H1 (cell line): ENCODE measurements around the gene IL17RE. TPM values are rescaled to one million over a fixed set of nuclear protein-coding genes. Genes with fewer than 3 reads are reported as not detected.

ENCODE experiments used
- CTCF ChIA-PET: fragments of 300-600 bp; sonication (Branson Sonifier 250); formaldehyde crosslinking; loops from one replicate; lab custom pipeline; 2021; ENCODE audit not compliant: partially characterized antibody; lab: Charles Lee
- POLR2A ChIA-PET: fragments of 300-600 bp; sonication (Branson Sonifier 250); formaldehyde crosslinking; loops from one replicate; lab custom pipeline; 2021; ENCODE audit warnings: inconsistent platforms; ENCODE audit not compliant: partially characterized antibody; lab: Charles Lee
- DNase-seq, 2 experiments: peaks; one replicate each; pipeline versions ENCODE4 v3.0.0 to v3.0.0-alpha.2; 2010 to 2022; ENCODE audit warnings: low spot score in 2 of 2, low read depth in 1 of 2, mixed read lengths in 1 of 2
- FAIRE-seq: peaks from 2 replicates; lab custom pipeline; 2011; peaks lifted over from hg19 to GRCh38; lab: Jason Lieb, UNC
- H2AFZ ChIP-seq: 2 replicates; pipeline ENCODE4 v1.8.1; 2012; ENCODE audit warnings: low read length, inconsistent platforms
- H2AK5ac ChIP-seq: 2 replicates; pipeline ENCODE4 v1.6.1; 2013; ENCODE audit warnings: low read depth, low read length
- H2BK120ac ChIP-seq: replicated peaks from 2 replicates; pipeline ENCODE3; 2013; ENCODE audit warnings: low read depth, low read length, inconsistent platforms
- H2BK12ac ChIP-seq: 2 replicates; pipeline ENCODE4 v1.6.1; 2013; ENCODE audit warnings: low read depth, low read length
- H2BK15ac ChIP-seq: 2 replicates; pipeline ENCODE4 v1.6.1; 2013; ENCODE audit warnings: low read length
- H2BK20ac ChIP-seq: 2 replicates; pipeline ENCODE4 v1.6.1; 2013; ENCODE audit warnings: low read length
- H2BK5ac ChIP-seq: 2 replicates; pipeline ENCODE4 v1.6.1; 2013; ENCODE audit warnings: low read depth, low read length
- H3K14ac ChIP-seq: 2 replicates; pipeline ENCODE4 v1.6.1; 2013; ENCODE audit warnings: inconsistent platforms; ENCODE audit not compliant: insufficient read length
- H3K18ac ChIP-seq: 2 replicates; pipeline ENCODE4 v1.6.1; 2013; ENCODE audit warnings: low read length; ENCODE audit errors: extremely low read depth
- H3K23ac ChIP-seq: 2 replicates; pipeline ENCODE4 v1.6.1; 2013; ENCODE audit warnings: inconsistent platforms; ENCODE audit not compliant: insufficient read length
- H3K23me2 ChIP-seq: 2 replicates; pipeline ENCODE4 v1.6.1; 2013; ENCODE audit warnings: low read depth, low read length
- H3K27ac ChIP-seq: 2 replicates; pipeline ENCODE4 v1.6.1; 2011; ENCODE audit warnings: low read depth, low read length, inconsistent platforms
- H3K27me3 ChIP-seq, 4 experiments: replicated peaks in 1 of 4; 1 replicate in 1 of 4; 2 replicates in 3 of 4; pipeline versions ENCODE4 v1.6.1 to v1.8.1; 2011 to 2013; ENCODE audit warnings: low read length in 3 of 4, mild to moderate bottlenecking in 3 of 4, inconsistent platforms in 2 of 4, mixed read lengths in 2 of 4, moderate library complexity in 1 of 4; ENCODE audit not compliant: control insufficient read depth in 3 of 4, insufficient read depth in 3 of 4; ENCODE audit errors: extremely low read depth in 1 of 4
- H3K36me3 ChIP-seq, 4 experiments: 2 replicates each; pipeline versions ENCODE4 v1.6.1 to v1.8.1; 2011 to 2013; ENCODE audit warnings: mild to moderate bottlenecking in 4 of 4, low read length in 3 of 4, moderate library complexity in 2 of 4, control low read depth in 1 of 4, inconsistent platforms in 1 of 4; ENCODE audit not compliant: insufficient read depth in 4 of 4, control insufficient read depth in 2 of 4
- H3K4ac ChIP-seq: replicated peaks from 2 replicates; pipeline ENCODE3; 2013; ENCODE audit warnings: low read length, low read depth, mixed read lengths, inconsistent platforms; ENCODE audit not compliant: insufficient read length
- H3K4me1 ChIP-seq, 4 experiments: replicated peaks in 1 of 4; 1 replicate in 1 of 4; 2 replicates in 3 of 4; pipeline versions ENCODE4 v1.6.1 to v1.8.1; 2011 to 2013; ENCODE audit warnings: low read length in 3 of 4, inconsistent platforms in 2 of 4, mixed read lengths in 1 of 4; ENCODE audit not compliant: insufficient read depth in 4 of 4, control insufficient read depth in 3 of 4
- H3K4me2 ChIP-seq, 2 experiments: 2 replicates each; pipeline versions ENCODE4 v1.6.1 to v1.8.1; 2011 to 2013; ENCODE audit warnings: low read depth in 2 of 2, low read length in 2 of 2, control low read depth in 1 of 2, inconsistent platforms in 1 of 2, mild to moderate bottlenecking in 1 of 2; ENCODE audit not compliant: insufficient read depth in 1 of 2
- H3K4me3 ChIP-seq, 4 experiments: fragments of 200-600, 300-600 bp in 1 of 4; sonication (generic), shearing (Covaris generic), sonication (Bioruptor Twin) in 1 of 4; 2 replicates each; pipeline versions ENCODE4 v1.5.1 to v1.8.1; 2011 to 2016; ENCODE audit warnings: low read length in 4 of 4, low read depth in 3 of 4, control low read depth in 2 of 4, inconsistent platforms in 2 of 4, mild to moderate bottlenecking in 2 of 4, mixed read lengths in 1 of 4, moderate library complexity in 1 of 4; ENCODE audit not compliant: insufficient read depth in 2 of 4; ENCODE audit errors: extremely low read depth in 1 of 4
- H3K56ac ChIP-seq: replicated peaks from 2 replicates; pipeline ENCODE3; 2013; ENCODE audit warnings: low read depth, mild to moderate bottlenecking, mixed read lengths, low read length, inconsistent platforms; ENCODE audit not compliant: insufficient read length
- H3K79me1 ChIP-seq: 2 replicates; pipeline ENCODE4 v1.6.1; 2013; ENCODE audit warnings: low read depth, low read length, control low read depth
- H3K79me2 ChIP-seq, 2 experiments: 2 replicates each; pipeline versions ENCODE4 v1.6.1 to v1.8.1; 2012 to 2013; ENCODE audit warnings: low read length in 2 of 2, mild to moderate bottlenecking in 2 of 2, inconsistent platforms in 1 of 2; ENCODE audit not compliant: insufficient read depth in 2 of 2, control insufficient read depth in 1 of 2
- H3K9ac ChIP-seq, 4 experiments: replicated peaks in 1 of 4; 1 replicate in 1 of 4; 2 replicates in 3 of 4; pipeline versions ENCODE4 v1.6.1 to v1.8.1; 2011 to 2013; ENCODE audit warnings: low read depth in 3 of 4, low read length in 3 of 4, control low read depth in 2 of 4, mild to moderate bottlenecking in 2 of 4, moderate library complexity in 2 of 4, inconsistent platforms in 1 of 4; ENCODE audit errors: extremely low read depth in 1 of 4
- H3K9me3 ChIP-seq, 2 experiments: 2 replicates each; pipeline versions ENCODE4 v1.6.1 to v1.8.1; 2012 to 2013; ENCODE audit warnings: mild to moderate bottlenecking in 2 of 2, moderate library complexity in 2 of 2, control low read depth in 1 of 2, inconsistent platforms in 1 of 2, low read depth in 1 of 2, low read length in 1 of 2, mixed read lengths in 1 of 2; ENCODE audit not compliant: insufficient read depth in 2 of 2
- H4K20me1 ChIP-seq, 2 experiments: replicated peaks in 1 of 2; 2 replicates each; pipeline versions ENCODE3 to v1.8.1; 2011 to 2013; ENCODE audit warnings: inconsistent platforms in 2 of 2, low read length in 2 of 2, mild to moderate bottlenecking in 1 of 2; ENCODE audit not compliant: insufficient read depth in 2 of 2, control insufficient read depth in 1 of 2
- H4K5ac ChIP-seq: 2 replicates; pipeline ENCODE4 v1.6.1; 2013; ENCODE audit warnings: low read length, low read depth, mixed read lengths, inconsistent platforms; ENCODE audit not compliant: insufficient read length
- H4K8ac ChIP-seq: 2 replicates; pipeline ENCODE4 v1.8.0; 2013; ENCODE audit warnings: mild to moderate bottlenecking, moderate library complexity, low read length, inconsistent platforms; ENCODE audit not compliant: insufficient read depth; ENCODE audit errors: extremely low read depth
- H4K91ac ChIP-seq: replicated peaks from 2 replicates; pipeline ENCODE3; 2013; ENCODE audit warnings: low read length, mixed read lengths, inconsistent platforms; ENCODE audit not compliant: insufficient read length
- ASH2L ChIP-seq: fragments of 200-600, 300-600 bp; sonication (generic); IDR thresholded peaks from one replicate; pipeline ENCODE4 v1.7.1; 2017; ENCODE audit warnings: low read length
- BACH1 ChIP-seq: IDR thresholded peaks from 2 replicates; pipeline ENCODE4 v1.6.1; 2012; ENCODE audit warnings: low read length, improper control_type of control experiment
- CTBP2 ChIP-seq: IDR thresholded peaks from 2 replicates; pipeline ENCODE4 v1.7.0; 2011; ENCODE audit warnings: borderline replicate concordance, mild to moderate bottlenecking, moderate library complexity, mixed read lengths, low read length; ENCODE audit not compliant: insufficient read depth, insufficient read length
- EGR1 ChIP-seq: IDR thresholded peaks from 2 replicates; pipeline ENCODE4 v1.6.1; 2011; ENCODE audit warnings: low read depth, low read length, borderline replicate concordance
- JUN ChIP-seq: IDR thresholded peaks from 2 replicates; pipeline ENCODE4 v1.6.1; 2011; ENCODE audit warnings: low read depth, mild to moderate bottlenecking, improper control_type of control experiment, low read length
- JUND ChIP-seq: IDR thresholded peaks from 2 replicates; pipeline ENCODE4 v1.6.1; 2011; ENCODE audit warnings: mild to moderate bottlenecking, improper control_type of control experiment, low read length
- POU5F1 ChIP-seq: IDR thresholded peaks from 2 replicates; pipeline ENCODE4 v1.6.1; 2011; ENCODE audit warnings: low read depth, mild to moderate bottlenecking, low read length, moderate library complexity
- TAF1 ChIP-seq: IDR thresholded peaks from 2 replicates; pipeline ENCODE4 v1.6.1; 2011; ENCODE audit warnings: mild to moderate bottlenecking, low read depth, low read length
- TCF12 ChIP-seq: IDR thresholded peaks from 2 replicates; pipeline ENCODE4 v1.6.1; 2011; ENCODE audit warnings: low read depth, mild to moderate bottlenecking, low read length
- WGBS, 2 experiments: shearing (Covaris generic) in 1 of 2; methylation state at CpG; one replicate each; pipeline versions ENCODE4 v1.1.6 to v1.1.7; 2013 to 2015; ENCODE audit warnings: low lambda C conversion rate in 2 of 2, mixed read lengths in 2 of 2, inconsistent platforms in 1 of 2, low coverage in 1 of 2, missing lambda C conversion rate in 1 of 2; ENCODE audit not compliant: insufficient replicate concordance in 2 of 2, insufficient coverage in 1 of 2, insufficient read length in 1 of 2; ENCODE audit errors: extremely low coverage in 1 of 2, missing lambda C conversion rate in 1 of 2; 5-methylcytosine and 5-hydroxymethylcytosine counted together
- polyA plus RNA-seq, 7 experiments: library from polyadenylated mRNA; depleted of rRNA in 3 of 7; stranded (reverse) in 5 of 7; unstranded in 2 of 7; fragments of >200 nt in 5 of 7; fragments of 200-250 nt in 2 of 7; gene quantifications; 1 replicate in 5 of 7; 2 replicates in 1 of 7; 4 replicates in 1 of 7; pipeline versions ENCODE4 v1.2.1 to v1.2.3, GENCODE V29; 2011 to 2013; ENCODE audit warnings: missing spikeins in 2 of 7, mixed read lengths in 2 of 7
- total RNA-seq: library from RNA; stranded (reverse); fragmentation: NEBNext Ultra II Directional; extraction: Animal tissue kit (Norgen Biotek cat#: 25700); gene quantifications from 2 replicates; pipeline ENCODE4 v1.2.1, GENCODE V29; 2021
- TF ChIP-seq, protein P1 (sequence below): IDR thresholded peaks from 2 replicates; pipeline ENCODE4 v1.6.1; 2011; ENCODE audit warnings: low read length, improper control_type of control experiment

IL17RE gene
- total and polyA plus RNA-seq, 2 of the 8 experiments (the other 6 are each of a cell fraction or from before 2014, with no cell fraction given) = 3.4 to 4.9 TPM

DNA sequence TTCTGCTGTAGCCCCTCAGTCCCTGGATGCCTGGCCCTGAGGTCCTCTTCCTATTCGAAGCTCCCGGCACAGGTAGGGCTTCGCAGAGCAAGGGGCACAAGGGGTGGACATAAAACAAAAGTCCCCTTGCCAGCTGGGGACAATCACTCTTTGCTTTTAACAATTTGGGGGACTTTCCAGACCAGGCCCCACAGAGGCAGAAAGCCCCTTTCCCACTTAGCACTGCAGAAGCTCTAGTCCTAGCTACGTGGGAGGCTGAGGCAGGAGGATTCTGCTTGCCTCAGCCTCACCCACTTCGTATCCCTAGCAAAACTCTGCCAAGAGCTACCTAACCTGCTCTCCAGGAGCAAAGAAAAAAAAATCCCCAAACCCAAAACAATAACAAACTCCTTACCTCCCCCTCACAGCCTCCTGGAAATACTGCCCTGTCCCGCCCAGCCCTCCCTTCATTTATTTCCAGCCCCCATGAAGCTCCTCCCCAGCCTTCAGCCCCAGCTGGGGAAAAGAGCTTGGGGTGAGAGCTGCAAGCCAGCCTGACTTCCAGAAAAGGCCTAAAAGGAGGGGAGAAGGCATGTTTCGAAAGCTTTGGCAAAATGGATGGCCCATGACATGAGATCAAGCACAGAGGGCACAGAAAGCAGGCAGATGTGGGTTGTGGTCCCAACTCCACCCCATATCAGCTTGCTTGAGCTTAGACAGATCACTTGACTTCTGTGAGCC is 22.7 kb upstream of the IL17RE start, which contains the start of gene CIDEC:
Gene CIDEC (minus strand): TSS at position 424 of the 720 bp plus-strand sequence. CDS start 1,767 bp downstream, outside the sequence.
- Histone ChIP-seq H3K36me3 (no peaks in the 10 kb centered on the region), H2BK5ac (no peak within 1 kb of the TSS), H3K4me3 (no peak within 1 kb of the TSS), H2BK20ac (no peak within 1 kb of the TSS), H4K5ac (no peak within 1 kb of the TSS), H3K18ac (no peak within 1 kb of the TSS), H4K91ac (peak within 1 kb of the TSS; percentile 65), H3K79me1 (no peaks in the 10 kb centered on the region), H2AK5ac (no peak within 1 kb of the TSS), H3K79me2 (no peaks in the 10 kb centered on the region), H3K9me3 (no peaks in the 10 kb centered on the region), H2BK15ac (no peak within 1 kb of the TSS), H3K27ac (no peak within 1 kb of the TSS), H3K23ac (no peak within 1 kb of the TSS), H3K9ac (no peak within 1 kb of the TSS), H3K23me2 (no peaks in the 10 kb centered on the region), H4K20me1 (no peaks in the 10 kb centered on the region), H2AFZ (no peak within 1 kb of the TSS), H4K8ac (no peak within 1 kb of the TSS), H3K4me1 (no peaks in the 10 kb centered on the region; a peak in 1 of 7 replicates), H3K14ac (no peak within 1 kb of the TSS), H3K27me3 (no peaks in the 10 kb centered on the region), H2BK12ac (no peak within 1 kb of the TSS), H3K4me2 (no peak within 1 kb of the TSS), H3K4ac (no peak within 1 kb of the TSS), H2BK120ac (no peak within 1 kb of the TSS), H3K56ac (no peak within 1 kb of the TSS)
- DNase-seq (no peak), FAIRE-seq (no peak)
- ChIA-PET POLR2A (interaction anchor here (1.0 to 1.5 kb wide), 3 partner anchors 14 to 37 kb away, joined by 3 to 5 read pairs (median 3); no protein-coding TSS in a partner anchor), CTCF (interaction anchor here (0.9 to 1.7 kb wide), 3 partner anchors 11 to 52 kb away, joined by 3 to 5 read pairs (median 4); partner anchors contain the start of gene JAGN1)
- WGBS, 2 experiments = 93% methylated on average over 5 of the region's 7 CpGs; no CpG with 5 or more reads in 1 of the 2 experiments
- TF ChIP-seq JUN (no peak), POU5F1 (no peak), EGR1 (no peak), TAF1 (no peak), ASH2L (no peak), TCF12 (no peak), JUND (no peak), BACH1 (no peak), CTBP2 (no peak)
- TF ChIP-seq, protein P1, sequence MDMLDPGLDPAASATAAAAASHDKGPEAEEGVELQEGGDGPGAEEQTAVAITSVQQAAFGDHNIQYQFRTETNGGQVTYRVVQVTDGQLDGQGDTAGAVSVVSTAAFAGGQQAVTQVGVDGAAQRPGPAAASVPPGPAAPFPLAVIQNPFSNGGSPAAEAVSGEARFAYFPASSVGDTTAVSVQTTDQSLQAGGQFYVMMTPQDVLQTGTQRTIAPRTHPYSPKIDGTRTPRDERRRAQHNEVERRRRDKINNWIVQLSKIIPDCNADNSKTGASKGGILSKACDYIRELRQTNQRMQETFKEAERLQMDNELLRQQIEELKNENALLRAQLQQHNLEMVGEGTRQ = no peak
